Muscle layer of colon (tissue), 2 donors: ENCODE data around the gene SYNC.
A peak's percentile ranks its signal among the peaks of the same experiment; 100 is the strongest.
"Not testable (repeated sequence)": the region's sequence is repeated elsewhere in the genome, so short reads cannot be mapped to it uniquely, and the experiment has no call there.

Source experiments
- H3K27ac ChIP-seq: one replicate; pipeline ENCODE4 v1.7.0; 2013; ENCODE audit warnings: low read depth, mild to moderate bottlenecking, low read length, moderate library complexity
- H3K27me3 ChIP-seq, 2 donors: one replicate each; pipeline ENCODE4 v1.7.0; 2013; ENCODE audit warnings: low read length in 2 of 2, mild to moderate bottlenecking in 2 of 2; ENCODE audit not compliant: insufficient read depth in 2 of 2, control insufficient read depth in 1 of 2
- H3K36me3 ChIP-seq: one replicate; pipeline ENCODE4 v1.7.0; 2013; ENCODE audit warnings: mild to moderate bottlenecking, low read length; ENCODE audit not compliant: insufficient read depth
- H3K4me1 ChIP-seq: one replicate; pipeline ENCODE4 v1.7.0; 2013; ENCODE audit warnings: mild to moderate bottlenecking, low read length; ENCODE audit not compliant: insufficient read depth
- H3K4me3 ChIP-seq, 2 donors: one replicate each; pipeline ENCODE4 v1.7.0; 2013; ENCODE audit warnings: low read length in 2 of 2, low read depth in 1 of 2, mild to moderate bottlenecking in 1 of 2, moderate library complexity in 1 of 2
- H3K9ac ChIP-seq: one replicate; pipeline ENCODE4 v1.7.0; 2013; ENCODE audit warnings: low read length
- H3K9me3 ChIP-seq: one replicate; pipeline ENCODE4 v1.7.0; 2013; ENCODE audit warnings: mild to moderate bottlenecking, low read length
- donor health status: abdominal sarcoma.
- donor health status: Adenocarcinoma of cecum.

SYNC gene

DNA sequence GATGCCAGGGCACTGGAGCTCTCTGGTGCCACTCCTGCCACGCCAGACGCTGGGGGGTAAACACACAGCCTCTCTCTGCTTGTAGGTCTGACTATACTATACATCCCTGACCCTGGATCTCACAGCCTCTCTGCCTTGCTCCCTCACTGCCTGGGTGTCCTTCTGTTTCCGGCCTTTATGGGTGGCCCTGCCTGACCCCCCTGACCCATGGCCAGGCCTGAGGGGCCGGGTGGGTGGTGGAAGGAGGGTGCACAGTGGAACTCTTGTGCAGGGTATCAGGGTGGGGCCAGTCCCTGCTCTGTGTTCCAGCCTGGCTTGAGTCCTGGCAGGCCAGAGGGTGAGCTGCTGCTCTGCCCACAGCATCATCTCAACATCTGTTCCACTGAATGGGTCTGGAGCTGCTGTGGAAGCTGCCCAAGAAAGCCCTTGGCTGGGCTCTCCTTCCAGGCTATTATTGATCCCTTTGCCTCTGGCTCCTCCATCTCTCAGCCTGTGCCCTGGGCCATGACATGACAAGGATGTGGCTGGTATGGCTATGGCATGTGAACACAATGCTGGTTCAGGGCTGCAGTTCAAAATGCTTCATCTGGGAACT is 17.2 kb upstream of the SYNC start:
- Histone ChIP-seq H3K9ac (no peak overlapping the region), H3K9me3 (no peaks in the 10 kb centered on the region), H3K27ac (no peak overlapping the region), H3K27me3 (no peaks in the 10 kb centered on the region), H3K36me3 (no peaks in the 10 kb centered on the region), H3K4me1 (no peaks in the 10 kb centered on the region), H3K4me3 (no peak overlapping the region)

DNA sequence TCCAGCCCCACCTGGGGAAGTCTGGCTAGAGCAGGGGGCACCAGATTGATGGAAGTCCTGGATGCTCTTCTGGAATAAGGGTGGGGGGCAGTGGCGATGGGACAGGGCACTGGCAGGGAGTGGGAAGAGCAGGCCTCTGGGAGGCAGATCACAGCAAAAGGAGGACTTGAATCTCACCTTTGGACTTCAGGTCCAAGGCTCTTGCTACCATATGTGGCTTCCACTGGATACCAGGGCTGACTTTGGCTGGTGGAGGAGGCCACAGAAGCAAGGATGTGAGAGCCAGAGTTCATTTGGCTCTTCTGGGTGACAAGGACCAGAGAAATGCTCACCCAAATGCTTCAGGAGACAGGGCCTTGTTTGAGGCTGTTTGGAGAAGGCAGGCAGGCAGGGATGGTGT is 16.0 kb upstream of the SYNC start:
- Histone ChIP-seq H3K9me3 (no peaks in the 10 kb centered on the region), H3K36me3 (no peaks in the 10 kb centered on the region), H3K4me1 (no peaks in the 10 kb centered on the region), H3K27me3 (no peaks in the 10 kb centered on the region), H3K9ac (no peak overlapping the region), H3K27ac (no peak overlapping the region), H3K4me3 (no peak overlapping the region)

DNA sequence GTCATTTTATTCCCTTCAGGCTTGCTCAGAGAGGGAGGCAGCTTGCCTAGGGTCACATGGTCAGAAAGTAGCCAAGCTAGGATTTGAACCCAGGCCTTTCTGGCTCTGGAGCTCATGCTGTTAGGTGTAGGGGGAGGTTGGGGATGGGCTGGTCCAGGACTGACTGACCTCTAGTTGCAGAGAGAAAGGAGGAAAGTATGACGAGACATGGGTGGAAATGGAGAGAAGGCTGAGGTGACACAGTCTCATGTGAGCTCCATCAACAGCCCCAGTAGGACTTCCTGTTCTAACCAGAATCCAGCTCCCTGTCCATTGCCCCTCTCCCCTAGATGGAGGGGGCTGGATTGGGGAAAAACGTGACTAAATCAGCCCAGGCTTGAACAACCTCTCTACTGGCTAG is 15.5 kb upstream of the SYNC start:
- no peaks in the 10 kb centered on the region for H3K36me3 ChIP-seq
- H3K4me1 ChIP-seq, result no peaks in the 10 kb centered on the region
- no peaks in the 10 kb centered on the region for H3K9me3 ChIP-seq
- H3K4me3 ChIP-seq, result no peak overlapping the region
- no peaks in the 10 kb centered on the region for H3K27me3 ChIP-seq
- no peak overlapping the region for H3K27ac ChIP-seq
- H3K9ac ChIP-seq, result no peak overlapping the region

DNA sequence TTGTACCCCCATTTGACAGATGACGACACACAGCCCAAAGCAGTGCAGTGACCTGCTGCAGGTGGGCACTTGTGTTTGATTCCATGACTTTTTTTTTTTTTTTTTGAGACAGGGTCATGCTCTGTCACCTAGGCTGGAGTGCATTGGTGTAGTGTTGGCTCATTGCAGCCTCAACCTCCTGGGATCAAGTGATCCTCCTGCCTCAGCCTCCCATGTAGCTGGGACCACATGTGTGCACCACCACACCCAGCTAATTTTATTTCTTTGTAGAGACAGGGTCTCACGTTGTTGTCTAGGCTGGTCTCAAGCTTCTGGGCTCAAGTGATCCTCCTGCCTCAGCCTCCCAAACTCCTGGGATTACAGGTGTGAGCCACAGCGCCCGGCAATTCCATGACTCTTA is 14.9 kb upstream of the SYNC start:
- H3K27me3 ChIP-seq, result no peaks in the 10 kb centered on the region
- no peaks in the 10 kb centered on the region for H3K9me3 ChIP-seq
- no peak overlapping the region for H3K27ac ChIP-seq
- no peak overlapping the region for H3K4me3 ChIP-seq
- no peak overlapping the region for H3K9ac ChIP-seq
- H3K4me1 ChIP-seq, result no peaks in the 10 kb centered on the region
- H3K36me3 ChIP-seq, result no peaks in the 10 kb centered on the region

DNA sequence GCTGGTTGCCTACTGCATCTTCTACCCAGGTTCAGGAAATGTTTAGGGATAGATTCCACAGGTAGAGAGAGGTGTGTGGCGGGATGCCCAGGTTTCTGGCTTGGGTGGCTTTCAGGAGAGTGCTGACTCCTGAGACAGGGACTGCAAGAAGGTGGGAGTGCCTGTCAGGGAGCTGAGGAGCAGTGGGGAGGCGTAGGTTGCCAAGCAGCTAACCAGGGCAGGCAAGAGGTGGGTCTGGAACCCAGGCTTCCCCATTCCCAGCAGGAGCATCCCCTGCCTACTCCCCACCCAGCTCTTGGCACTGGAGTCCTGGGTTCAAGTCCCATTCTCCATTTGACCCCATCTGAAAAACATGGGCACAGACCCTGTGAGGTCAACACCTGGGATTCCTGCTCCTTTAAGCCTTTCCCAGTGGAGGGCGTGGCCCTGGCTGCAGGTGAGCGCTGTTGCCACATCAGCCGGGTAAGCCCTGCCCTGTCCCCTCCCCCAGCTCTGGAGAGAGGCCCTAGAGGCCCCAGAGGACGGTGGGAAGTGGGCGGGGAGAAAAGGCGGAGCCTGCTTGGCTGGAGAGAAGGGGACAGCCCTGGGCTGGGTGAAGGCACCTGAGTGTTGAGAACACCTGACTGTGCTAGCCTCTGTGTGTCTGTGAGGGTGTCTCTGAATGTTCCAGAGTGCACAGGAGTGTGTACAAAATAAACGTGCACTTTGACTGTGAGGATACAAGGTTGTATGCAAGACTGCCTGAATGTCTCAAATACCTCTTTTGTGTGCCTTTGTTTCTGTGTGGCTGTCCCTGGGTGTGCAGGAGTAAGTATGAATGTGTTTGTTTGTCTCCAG is 14.0 kb upstream of the SYNC start:
- no peaks in the 10 kb centered on the region for H3K4me1 ChIP-seq
- no peak overlapping the region for H3K27ac ChIP-seq
- H3K9ac ChIP-seq, result no peak overlapping the region
- H3K27me3 ChIP-seq, result no peaks in the 10 kb centered on the region
- H3K9me3 ChIP-seq, result no peaks in the 10 kb centered on the region
- no peak overlapping the region for H3K4me3 ChIP-seq
- H3K36me3 ChIP-seq, result no peaks in the 10 kb centered on the region

DNA sequence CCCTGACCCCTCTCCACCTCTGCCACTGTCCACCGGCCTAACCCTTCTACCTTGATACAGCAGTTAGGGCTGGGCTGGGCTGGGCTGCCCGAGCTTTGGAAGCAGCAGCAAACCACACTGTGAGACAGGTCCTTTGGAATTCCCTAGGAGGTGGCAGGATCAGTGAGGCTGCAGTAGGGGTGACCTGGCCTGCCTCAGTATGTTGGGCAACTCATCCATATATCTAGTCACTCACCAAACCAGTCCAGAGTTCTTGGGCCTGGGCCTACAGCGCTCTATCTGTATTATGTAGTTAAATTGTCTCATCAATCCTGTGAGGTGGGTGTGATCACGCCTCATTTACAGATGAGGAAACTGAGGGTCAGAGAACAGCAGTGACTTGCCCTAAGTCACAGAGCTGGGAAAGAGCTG is 13.3 kb upstream of the SYNC start:
- H3K4me1 ChIP-seq, result no peaks in the 10 kb centered on the region
- no peaks in the 10 kb centered on the region for H3K27me3 ChIP-seq
- H3K4me3 ChIP-seq, result no peak overlapping the region
- no peak overlapping the region for H3K27ac ChIP-seq
- no peak overlapping the region for H3K9ac ChIP-seq
- H3K9me3 ChIP-seq, result no peaks in the 10 kb centered on the region
- no peaks in the 10 kb centered on the region for H3K36me3 ChIP-seq

DNA sequence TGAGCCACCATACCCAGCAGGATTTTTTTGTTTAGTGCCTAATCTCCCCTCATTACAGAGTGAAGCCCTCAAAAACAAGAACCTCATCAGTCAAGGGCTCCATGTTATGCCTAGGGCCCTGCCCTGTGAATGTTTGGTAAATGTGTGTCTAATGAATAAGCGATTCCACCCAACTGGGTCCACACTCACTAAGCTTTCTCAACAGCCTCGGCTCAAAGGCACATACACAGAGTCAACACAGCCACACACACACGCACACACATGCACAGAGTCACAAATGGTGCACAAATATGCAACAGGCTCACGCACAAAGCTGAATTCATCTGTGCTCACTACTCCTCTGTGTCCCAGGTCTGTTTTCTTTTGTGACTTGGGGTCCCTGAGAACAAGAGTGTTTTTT is 11.7 kb upstream of the SYNC start:
- no peak overlapping the region for H3K4me3 ChIP-seq
- no peaks in the 10 kb centered on the region for H3K27me3 ChIP-seq
- no peaks in the 10 kb centered on the region for H3K9me3 ChIP-seq
- no peak overlapping the region for H3K27ac ChIP-seq
- no peak overlapping the region for H3K9ac ChIP-seq
- no peaks in the 10 kb centered on the region for H3K36me3 ChIP-seq
- H3K4me1 ChIP-seq, result no peaks in the 10 kb centered on the region

DNA sequence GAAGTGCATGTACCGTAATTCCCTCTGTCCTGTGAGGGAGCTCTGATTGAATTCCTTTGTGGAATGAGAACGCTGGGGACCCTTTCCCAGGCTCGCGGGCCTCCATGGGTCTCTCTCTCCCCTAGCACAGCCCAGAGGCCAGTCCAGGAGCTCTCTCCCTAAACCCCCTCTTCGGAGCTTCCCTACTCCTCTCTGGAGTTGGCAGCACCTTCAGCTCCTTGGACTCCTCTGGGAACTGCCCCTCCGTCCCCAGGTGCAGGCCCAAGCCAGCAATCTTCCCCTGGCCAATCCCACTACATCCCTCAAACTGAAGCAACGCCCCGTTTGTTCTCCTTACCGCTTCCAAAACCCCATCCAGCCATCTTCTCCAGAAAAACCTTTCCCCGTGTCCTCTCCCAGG is 10.5 kb upstream of the SYNC start:
- Histone ChIP-seq H3K27me3 (no peaks in the 10 kb centered on the region), H3K27ac (no peak overlapping the region), H3K9me3 (no peaks in the 10 kb centered on the region), H3K4me1 (no peaks in the 10 kb centered on the region), H3K36me3 (no peaks in the 10 kb centered on the region), H3K4me3 (no peak overlapping the region), H3K9ac (no peak overlapping the region)

DNA sequence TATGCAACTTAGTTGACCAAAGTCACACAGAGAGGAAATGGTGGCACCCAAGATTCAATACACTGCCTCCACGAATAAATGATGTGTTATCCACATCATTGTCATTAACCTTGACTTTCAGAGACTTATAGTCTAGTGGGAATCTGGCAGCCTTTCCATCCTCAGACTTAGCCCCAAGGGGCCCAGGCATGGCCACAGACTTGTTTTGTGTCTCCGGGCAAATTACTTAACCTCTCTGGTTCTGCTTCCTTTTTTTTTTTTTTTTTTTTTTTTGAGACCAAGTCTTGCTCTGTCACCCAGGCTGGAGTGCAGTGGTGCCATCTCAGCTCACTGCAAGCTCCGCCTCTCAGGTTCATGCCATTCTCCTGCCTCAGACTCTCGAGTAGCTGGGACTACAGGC is 8.7 kb upstream of the SYNC start:
- not testable (repeated sequence) for H3K4me3 ChIP-seq, H3K4me1 ChIP-seq, H3K9me3 ChIP-seq, H3K27me3 ChIP-seq, H3K27ac ChIP-seq, H3K36me3 ChIP-seq, H3K9ac ChIP-seq

DNA sequence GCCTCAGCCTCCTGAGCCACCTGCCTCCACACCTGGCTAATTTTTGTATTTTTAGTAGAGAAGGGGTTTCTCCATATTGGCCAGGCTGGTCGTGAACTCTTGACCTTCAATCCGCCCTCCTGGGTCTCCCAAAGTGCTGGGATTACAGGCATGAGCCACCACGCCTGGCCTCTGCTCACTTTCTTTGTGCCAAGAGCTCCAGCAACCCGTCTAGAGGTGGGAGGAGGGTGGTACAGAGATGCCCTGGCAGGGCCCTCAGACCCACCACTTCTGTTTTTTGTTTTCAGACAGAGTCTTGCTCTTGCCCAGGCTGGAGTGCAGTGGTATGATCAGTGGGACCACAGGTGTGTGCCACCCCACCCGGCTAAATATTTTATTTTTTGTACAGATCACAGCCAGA is 6.9 kb upstream of the SYNC start:
- no peak overlapping the region for H3K27ac ChIP-seq
- no peaks in the 10 kb centered on the region for H3K36me3 ChIP-seq

DNA sequence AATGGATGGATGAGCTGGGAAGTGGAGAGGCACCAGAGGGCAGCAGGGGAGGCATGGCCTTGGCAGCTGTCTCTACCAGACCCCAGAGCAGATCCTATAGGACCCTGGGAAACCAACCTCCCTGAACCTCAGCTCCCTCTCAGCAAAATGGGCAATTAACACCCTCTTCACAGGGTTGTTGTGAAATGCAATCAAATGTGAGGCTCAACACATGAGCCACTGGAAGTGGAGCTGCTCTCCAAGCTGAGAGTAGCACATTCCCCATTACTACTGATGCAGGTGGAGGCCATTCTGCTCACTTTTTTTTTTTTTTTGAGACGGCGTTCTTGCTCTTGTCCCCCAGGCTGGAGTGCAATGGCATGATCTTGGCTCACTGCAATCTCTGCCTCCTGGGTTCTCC is 6.5 kb upstream of the SYNC start:
- Histone ChIP-seq H3K4me1 (peaks cover 17% of the 10 kb centered on the region), H3K9me3 (no peaks in the 10 kb centered on the region), H3K27me3 (no peaks in the 10 kb centered on the region), H3K4me3 (no peak overlapping the region), H3K36me3 (no peaks in the 10 kb centered on the region), H3K27ac (no peak overlapping the region), H3K9ac (no peak overlapping the region)

More for the DNA sequence above, 6.9 kb upstream of the SYNC start:
- Histone ChIP-seq H3K4me1 (peaks cover 13% of the 10 kb centered on the region), H3K9me3 (no peaks in the 10 kb centered on the region), H3K27me3 (no peaks in the 10 kb centered on the region), H3K4me3 (no peak overlapping the region), H3K9ac (no peak overlapping the region)

DNA sequence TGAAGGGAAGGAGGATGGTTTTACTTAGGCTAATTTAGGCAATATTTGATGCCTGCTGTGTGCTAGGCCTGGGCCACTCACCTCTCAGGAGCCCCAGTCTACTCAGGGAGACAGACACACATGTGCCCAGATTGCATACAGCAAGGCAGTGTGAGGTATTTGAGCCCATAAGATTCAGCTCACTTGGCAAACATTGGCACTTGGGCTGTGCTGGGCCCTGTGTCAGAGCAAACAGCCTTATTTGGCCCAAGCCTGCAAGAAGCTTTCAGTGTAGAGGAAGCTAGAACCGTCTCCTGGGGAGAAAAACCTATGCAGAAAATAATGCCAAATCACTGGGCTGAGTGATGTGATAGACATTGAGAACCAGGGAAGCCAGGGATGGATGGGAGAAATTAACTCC is 3.9 kb upstream of the SYNC start:
- Histone ChIP-seq H3K4me1 (peaks cover 34% of the 10 kb centered on the region), H3K27me3 (no peaks in the 10 kb centered on the region), H3K36me3 (no peaks in the 10 kb centered on the region), H3K9ac (no peak overlapping the region), H3K9me3 (no peaks in the 10 kb centered on the region), H3K27ac (peak overlapping the region; percentile 1), H3K4me3 (no peak overlapping the region)
